Measurements from ENCODE around the gene CDC37. TPM values are rescaled to one million over a fixed set of nuclear protein-coding genes. Genes with fewer than 3 reads are reported as not detected.
"Not testable (repeated sequence)": the region's sequence is repeated elsewhere in the genome, so short reads cannot be mapped to it uniquely, and the experiment has no call there.

Gene CDC37
- total RNA-seq, 1 donor from 2014 or later = 112 TPM

- intact Hi-C loops (cut with DNase I) = no loop called here
Measured at GRCh38 chr19:10406191-10406590, 2.8 kb upstream of the CDC37 start.

GRCh38 chr19:10404888-10405820 lies 1.8 kb upstream of the CDC37 start:
- Histone ChIP-seq H3K4me1 (peaks cover 45% of the 10 kb centered on the region), H3K27ac (no peak overlapping the region), H3K27me3 (no peaks in the 10 kb centered on the region), H3K4me3 (peak overlapping the region; percentile 90 to 97), H3K9me3 (no peaks in the 10 kb centered on the region), H3K36me3 (no peaks in the 10 kb centered on the region)
- intact Hi-C loops (cut with DNase I) = loop anchor here (5.0 kb wide), 1 partner anchor 162 kb away; the partner anchor contains the start of genes CDKN2D and KRI1
- TF ChIP-seq POLR2AphosphoS5 (IDR thresholded peaks at IDR 0.05; ENCODE audit: insufficient read depth in 1 of 2, low read depth in 1 of 2) (no peak), POLR2A (IDR thresholded peaks at IDR 0.05) (no peak)
- TF ChIP-seq, protein P1, sequence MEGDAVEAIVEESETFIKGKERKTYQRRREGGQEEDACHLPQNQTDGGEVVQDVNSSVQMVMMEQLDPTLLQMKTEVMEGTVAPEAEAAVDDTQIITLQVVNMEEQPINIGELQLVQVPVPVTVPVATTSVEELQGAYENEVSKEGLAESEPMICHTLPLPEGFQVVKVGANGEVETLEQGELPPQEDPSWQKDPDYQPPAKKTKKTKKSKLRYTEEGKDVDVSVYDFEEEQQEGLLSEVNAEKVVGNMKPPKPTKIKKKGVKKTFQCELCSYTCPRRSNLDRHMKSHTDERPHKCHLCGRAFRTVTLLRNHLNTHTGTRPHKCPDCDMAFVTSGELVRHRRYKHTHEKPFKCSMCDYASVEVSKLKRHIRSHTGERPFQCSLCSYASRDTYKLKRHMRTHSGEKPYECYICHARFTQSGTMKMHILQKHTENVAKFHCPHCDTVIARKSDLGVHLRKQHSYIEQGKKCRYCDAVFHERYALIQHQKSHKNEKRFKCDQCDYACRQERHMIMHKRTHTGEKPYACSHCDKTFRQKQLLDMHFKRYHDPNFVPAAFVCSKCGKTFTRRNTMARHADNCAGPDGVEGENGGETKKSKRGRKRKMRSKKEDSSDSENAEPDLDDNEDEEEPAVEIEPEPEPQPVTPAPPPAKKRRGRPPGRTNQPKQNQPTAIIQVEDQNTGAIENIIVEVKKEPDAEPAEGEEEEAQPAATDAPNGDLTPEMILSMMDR (IDR thresholded peaks at IDR 0.05) = no peak
- no peak for DNase-seq (ENCODE audit: extremely low spot score in 2 of 2)

More at GRCh38 chr19:10406191-10406590, 2.8 kb upstream of the CDC37 start:
- Histone ChIP-seq H3K9me3 (no peaks in the 10 kb centered on the region), H3K4me1 (peaks cover 34% of the 10 kb centered on the region), H3K27ac (no peak overlapping the region), H3K27me3 (no peaks in the 10 kb centered on the region), H3K36me3 (no peaks in the 10 kb centered on the region), H3K4me3 (no peak overlapping the region)
- no peak for DNase-seq (ENCODE audit: extremely low spot score in 2 of 2)
- TF ChIP-seq POLR2A (IDR thresholded peaks at IDR 0.05) = no peak
- TF ChIP-seq, protein P1 (IDR thresholded peaks at IDR 0.05) = no peak
- TF ChIP-seq POLR2AphosphoS5 (IDR thresholded peaks at IDR 0.05; ENCODE audit: insufficient read depth in 1 of 2, low read depth in 1 of 2) = no peak

- TF ChIP-seq, protein P1 (IDR thresholded peaks at IDR 0.05) = no peak
- TF ChIP-seq POLR2AphosphoS5 (IDR thresholded peaks at IDR 0.05; ENCODE audit: insufficient read depth in 1 of 2, low read depth in 1 of 2) (no peak), POLR2A (IDR thresholded peaks at IDR 0.05) (no peak)
- Histone ChIP-seq H3K9me3 (no peaks in the 10 kb centered on the region), H3K36me3 (no peaks in the 10 kb centered on the region), H3K4me1 (peaks cover 53% of the 10 kb centered on the region), H3K27ac (peak overlapping the region; percentile 67), H3K27me3 (no peaks in the 10 kb centered on the region), H3K4me3 (peak overlapping the region; percentile 90 to 97)
- intact Hi-C loops (cut with DNase I) = loop anchor here (5.0 kb wide), 1 partner anchor 165 kb away; the partner anchor contains the start of genes CDKN2D and KRI1
- DNase-seq (ENCODE audit: extremely low spot score in 2 of 2) = no peak
Measured at GRCh38 chr19:10402441-10403038, 802 bp downstream of the CDC37 start.

GRCh38 chr19:10399878-10400277 lies 3.5 kb downstream of the CDC37 start:
- Histone ChIP-seq H3K4me1 (peaks cover 49% of the 10 kb centered on the region), H3K27me3 (no peaks in the 10 kb centered on the region), H3K9me3 (no peaks in the 10 kb centered on the region), H3K27ac (no peak overlapping the region), H3K36me3 (peaks cover 0 to 8% of the 10 kb centered on the region in 2 donors), H3K4me3 (no peak overlapping the region)
- no peak for TF ChIP-seq POLR2AphosphoS5 (IDR thresholded peaks at IDR 0.05; ENCODE audit: insufficient read depth in 1 of 2, low read depth in 1 of 2)
- no peak for TF ChIP-seq POLR2A (IDR thresholded peaks at IDR 0.05)
- no peak for DNase-seq (ENCODE audit: extremely low spot score in 2 of 2)
- intact Hi-C loops (cut with DNase I) = loop anchor here (5.0 kb wide), 1 partner anchor 167 kb away; the partner anchor contains the start of genes CDKN2D and KRI1

DNA sequence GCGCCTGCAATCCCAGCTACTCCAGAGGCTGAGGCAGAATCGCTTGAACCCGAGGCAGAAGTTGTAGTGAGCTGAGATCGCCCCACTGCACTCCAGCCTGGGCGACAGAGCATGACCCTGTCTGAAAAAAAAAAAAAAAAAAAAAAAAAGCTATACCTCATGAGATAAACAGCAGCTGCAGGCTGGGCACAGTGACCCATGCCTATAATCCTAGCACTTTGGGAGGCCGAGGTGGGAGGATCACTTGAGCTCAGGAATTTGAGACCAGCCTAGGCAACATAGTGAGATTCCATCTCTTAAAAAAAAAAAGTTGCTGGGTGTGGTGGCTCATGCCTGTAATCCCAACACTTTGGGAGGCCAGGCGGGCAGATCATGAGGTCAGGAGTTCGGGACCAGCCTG lies 4.0 kb downstream of the CDC37 start:
- H3K9me3 ChIP-seq; H3K4me3 ChIP-seq; H3K27me3 ChIP-seq; DNase-seq (ENCODE audit: extremely low spot score in 2 of 2); H3K27ac ChIP-seq; intact Hi-C loops (cut with DNase I): not testable (repeated sequence)
- peaks cover 0 to 13% of the 10 kb centered on the region in 2 donors for H3K36me3 ChIP-seq
- H3K4me1 ChIP-seq = peaks cover 43% of the 10 kb centered on the region
